Cardiac fibroblast (primary cell): ENCODE data around the gene LGR4.

Experiments used
- DNase-seq, 2 donors: peaks; one replicate each; pipeline versions ENCODE4 v3.0.0 to v3.0.0-alpha.2; 2010; ENCODE audit warnings: low read depth in 2 of 2
- H3K4me3 ChIP-seq, 2 donors: replicated peaks in 1 of 2; 1 replicate in 1 of 2; 2 replicates in 1 of 2; pipeline ENCODE4 v1.5.1; 2011; ENCODE audit warnings: low read depth in 2 of 2, low read length in 2 of 2, mild to moderate bottlenecking in 2 of 2, moderate library complexity in 1 of 2
- TF ChIP-seq, protein P1 (sequence below): IDR thresholded peaks from one replicate; pipeline ENCODE4 v1.5.1; 2011; ENCODE audit warnings: low read depth, mild to moderate bottlenecking, low read length, inconsistent platforms

Gene LGR4

DNA sequence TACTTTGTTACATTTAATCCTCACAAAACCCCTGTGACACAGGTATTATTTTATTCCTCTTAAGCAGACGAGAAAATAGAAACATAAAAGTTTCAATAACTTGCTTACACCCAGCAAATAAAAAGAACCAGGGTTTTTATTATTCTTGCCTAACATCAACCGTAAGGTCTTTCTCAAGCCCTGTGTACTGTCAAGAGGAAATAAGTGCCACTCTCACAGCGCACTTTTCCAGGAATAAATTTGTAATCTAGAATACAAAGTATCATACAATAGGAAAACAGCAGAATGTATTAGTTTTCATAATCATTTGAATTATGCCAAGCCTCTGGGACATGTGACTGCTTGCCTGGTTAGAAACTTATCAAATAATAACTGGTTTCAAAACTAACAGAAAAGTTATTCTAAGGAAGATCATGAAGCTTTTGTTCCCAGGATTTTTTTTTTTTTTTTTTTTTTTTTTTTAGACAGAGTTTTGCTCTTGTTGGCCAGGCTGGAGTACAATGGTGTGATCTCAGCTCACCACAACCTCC, 117.0 kb downstream of the LGR4 start:
- TF ChIP-seq, protein P1, sequence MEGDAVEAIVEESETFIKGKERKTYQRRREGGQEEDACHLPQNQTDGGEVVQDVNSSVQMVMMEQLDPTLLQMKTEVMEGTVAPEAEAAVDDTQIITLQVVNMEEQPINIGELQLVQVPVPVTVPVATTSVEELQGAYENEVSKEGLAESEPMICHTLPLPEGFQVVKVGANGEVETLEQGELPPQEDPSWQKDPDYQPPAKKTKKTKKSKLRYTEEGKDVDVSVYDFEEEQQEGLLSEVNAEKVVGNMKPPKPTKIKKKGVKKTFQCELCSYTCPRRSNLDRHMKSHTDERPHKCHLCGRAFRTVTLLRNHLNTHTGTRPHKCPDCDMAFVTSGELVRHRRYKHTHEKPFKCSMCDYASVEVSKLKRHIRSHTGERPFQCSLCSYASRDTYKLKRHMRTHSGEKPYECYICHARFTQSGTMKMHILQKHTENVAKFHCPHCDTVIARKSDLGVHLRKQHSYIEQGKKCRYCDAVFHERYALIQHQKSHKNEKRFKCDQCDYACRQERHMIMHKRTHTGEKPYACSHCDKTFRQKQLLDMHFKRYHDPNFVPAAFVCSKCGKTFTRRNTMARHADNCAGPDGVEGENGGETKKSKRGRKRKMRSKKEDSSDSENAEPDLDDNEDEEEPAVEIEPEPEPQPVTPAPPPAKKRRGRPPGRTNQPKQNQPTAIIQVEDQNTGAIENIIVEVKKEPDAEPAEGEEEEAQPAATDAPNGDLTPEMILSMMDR, result no peak
- H3K4me3 ChIP-seq, result no peak overlapping the region
- no peak for DNase-seq

DNA sequence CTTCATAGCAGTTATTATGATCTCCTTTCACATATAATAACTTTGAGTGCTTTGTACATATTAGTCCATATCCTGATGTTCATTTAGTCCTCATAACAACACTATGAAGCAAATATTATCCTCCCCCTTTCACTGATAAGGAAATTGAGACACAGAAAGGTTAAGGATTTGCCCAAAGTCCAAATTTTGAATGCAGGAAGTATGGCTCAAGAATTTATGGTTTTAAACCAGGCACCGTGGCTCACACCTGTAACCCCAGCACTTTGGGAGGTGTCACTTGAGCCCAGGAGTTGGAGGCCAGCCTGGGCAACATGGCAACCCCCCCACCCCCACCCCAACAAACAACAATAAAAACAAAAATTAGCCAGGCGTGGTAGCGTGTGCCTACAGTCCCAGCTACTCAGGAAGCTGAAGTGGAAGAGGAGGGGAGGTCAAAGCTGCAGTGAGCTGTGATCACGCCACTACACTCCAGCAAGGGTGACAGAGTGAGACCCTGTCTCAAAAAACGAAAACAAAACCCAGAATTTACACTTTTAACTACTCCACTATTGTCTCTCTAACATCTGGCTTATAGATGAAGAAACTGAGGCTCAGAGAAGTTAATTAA, 118.1 kb downstream of the LGR4 start:
- H3K4me3 ChIP-seq, result no peak overlapping the region
- TF ChIP-seq, protein P1, result no peak
- DNase-seq, result peak in 1 of 2 donors; percentile 5

- TF ChIP-seq, protein P1, result no peak
- peak; percentile 64 to 72 for DNase-seq
- H3K4me3 ChIP-seq, result no peak overlapping the region
These were observed 118.8 kb downstream of the LGR4 start for GRCh38 chr11:27353593-27354358.

GRCh38 chr11:27352781-27353180, 119.8 kb downstream of the LGR4 start:
- TF ChIP-seq, protein P1, result no peak
- no peak for DNase-seq
- H3K4me3 ChIP-seq, result no peak overlapping the region

- TF ChIP-seq, protein P1, result no peak
- DNase-seq, result peak; percentile 13 to 85
- H3K4me3 ChIP-seq, result no peak overlapping the region
These were observed 122.1 kb downstream of the LGR4 start for GRCh38 chr11:27350511-27350910.

DNA sequence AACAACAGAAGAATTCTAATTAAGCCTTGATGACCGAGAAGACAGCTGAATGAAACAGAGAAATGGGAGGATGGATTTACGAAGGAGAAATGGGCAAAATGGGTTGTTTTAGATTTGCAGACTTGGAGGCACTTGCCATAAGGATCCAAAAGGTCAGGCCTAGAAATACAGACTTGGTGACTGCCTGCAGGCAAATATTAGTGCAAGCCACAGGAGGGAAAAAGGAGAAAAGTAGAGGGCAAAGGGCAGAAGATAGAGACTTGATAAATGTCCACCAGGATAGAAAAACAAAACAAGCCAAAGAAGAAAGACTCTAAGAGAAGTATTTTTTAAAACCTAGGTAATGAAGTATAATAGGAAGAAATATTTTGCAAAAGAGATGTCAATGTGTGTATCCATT, 122.7 kb downstream of the LGR4 start:
- no peak for DNase-seq
- no peak overlapping the region for H3K4me3 ChIP-seq
- TF ChIP-seq, protein P1, result no peak
